H1 (cell line): ENCODE results near the gene WNK3. TPM values are rescaled to one million over a fixed set of nuclear protein-coding genes. Genes with fewer than 3 reads are reported as not detected.

Experiments
- CTCF ChIA-PET: fragments of 300-600 bp; sonication (Branson Sonifier 250); formaldehyde crosslinking; loops from one replicate; lab custom pipeline; 2021; ENCODE audit not compliant: partially characterized antibody; lab: Charles Lee
- POLR2A ChIA-PET: fragments of 300-600 bp; sonication (Branson Sonifier 250); formaldehyde crosslinking; loops from one replicate; lab custom pipeline; 2021; ENCODE audit warnings: inconsistent platforms; ENCODE audit not compliant: partially characterized antibody; lab: Charles Lee
- DNase-seq, 2 experiments: peaks; one replicate each; pipeline versions ENCODE4 v3.0.0 to v3.0.0-alpha.2; 2010 to 2022; ENCODE audit warnings: low spot score in 2 of 2, low read depth in 1 of 2, mixed read lengths in 1 of 2
- FAIRE-seq: peaks from 2 replicates; lab custom pipeline; 2011; peaks lifted over from hg19 to GRCh38; lab: Jason Lieb, UNC
- H2AFZ ChIP-seq: 2 replicates; pipeline ENCODE4 v1.8.1; 2012; ENCODE audit warnings: low read length, inconsistent platforms
- H2AK5ac ChIP-seq: 2 replicates; pipeline ENCODE4 v1.6.1; 2013; ENCODE audit warnings: low read depth, low read length
- H2BK120ac ChIP-seq: replicated peaks from 2 replicates; pipeline ENCODE3; 2013; ENCODE audit warnings: low read depth, low read length, inconsistent platforms
- H2BK12ac ChIP-seq: 2 replicates; pipeline ENCODE4 v1.6.1; 2013; ENCODE audit warnings: low read depth, low read length
- H2BK15ac ChIP-seq: 2 replicates; pipeline ENCODE4 v1.6.1; 2013; ENCODE audit warnings: low read length
- H2BK20ac ChIP-seq: 2 replicates; pipeline ENCODE4 v1.6.1; 2013; ENCODE audit warnings: low read length
- H2BK5ac ChIP-seq: 2 replicates; pipeline ENCODE4 v1.6.1; 2013; ENCODE audit warnings: low read depth, low read length
- H3K14ac ChIP-seq: 2 replicates; pipeline ENCODE4 v1.6.1; 2013; ENCODE audit warnings: inconsistent platforms; ENCODE audit not compliant: insufficient read length
- H3K18ac ChIP-seq: 2 replicates; pipeline ENCODE4 v1.6.1; 2013; ENCODE audit warnings: low read length; ENCODE audit errors: extremely low read depth
- H3K23ac ChIP-seq: 2 replicates; pipeline ENCODE4 v1.6.1; 2013; ENCODE audit warnings: inconsistent platforms; ENCODE audit not compliant: insufficient read length
- H3K23me2 ChIP-seq: 2 replicates; pipeline ENCODE4 v1.6.1; 2013; ENCODE audit warnings: low read depth, low read length
- H3K27ac ChIP-seq: 2 replicates; pipeline ENCODE4 v1.6.1; 2011; ENCODE audit warnings: low read depth, low read length, inconsistent platforms
- H3K27me3 ChIP-seq, 4 experiments: replicated peaks in 1 of 4; 1 replicate in 1 of 4; 2 replicates in 3 of 4; pipeline versions ENCODE4 v1.6.1 to v1.8.1; 2011 to 2013; ENCODE audit warnings: low read length in 3 of 4, mild to moderate bottlenecking in 3 of 4, inconsistent platforms in 2 of 4, mixed read lengths in 2 of 4, moderate library complexity in 1 of 4; ENCODE audit not compliant: control insufficient read depth in 3 of 4, insufficient read depth in 3 of 4; ENCODE audit errors: extremely low read depth in 1 of 4
- H3K36me3 ChIP-seq, 4 experiments: 2 replicates each; pipeline versions ENCODE4 v1.6.1 to v1.8.1; 2011 to 2013; ENCODE audit warnings: mild to moderate bottlenecking in 4 of 4, low read length in 3 of 4, moderate library complexity in 2 of 4, control low read depth in 1 of 4, inconsistent platforms in 1 of 4; ENCODE audit not compliant: insufficient read depth in 4 of 4, control insufficient read depth in 2 of 4
- H3K4ac ChIP-seq: replicated peaks from 2 replicates; pipeline ENCODE3; 2013; ENCODE audit warnings: low read length, low read depth, mixed read lengths, inconsistent platforms; ENCODE audit not compliant: insufficient read length
- H3K4me1 ChIP-seq, 4 experiments: replicated peaks in 1 of 4; 1 replicate in 1 of 4; 2 replicates in 3 of 4; pipeline versions ENCODE4 v1.6.1 to v1.8.1; 2011 to 2013; ENCODE audit warnings: low read length in 3 of 4, inconsistent platforms in 2 of 4, mixed read lengths in 1 of 4; ENCODE audit not compliant: insufficient read depth in 4 of 4, control insufficient read depth in 3 of 4
- H3K4me2 ChIP-seq, 2 experiments: 2 replicates each; pipeline versions ENCODE4 v1.6.1 to v1.8.1; 2011 to 2013; ENCODE audit warnings: low read depth in 2 of 2, low read length in 2 of 2, control low read depth in 1 of 2, inconsistent platforms in 1 of 2, mild to moderate bottlenecking in 1 of 2; ENCODE audit not compliant: insufficient read depth in 1 of 2
- H3K4me3 ChIP-seq, 4 experiments: fragments of 200-600, 300-600 bp in 1 of 4; sonication (generic), shearing (Covaris generic), sonication (Bioruptor Twin) in 1 of 4; 2 replicates each; pipeline versions ENCODE4 v1.5.1 to v1.8.1; 2011 to 2016; ENCODE audit warnings: low read length in 4 of 4, low read depth in 3 of 4, control low read depth in 2 of 4, inconsistent platforms in 2 of 4, mild to moderate bottlenecking in 2 of 4, mixed read lengths in 1 of 4, moderate library complexity in 1 of 4; ENCODE audit not compliant: insufficient read depth in 2 of 4; ENCODE audit errors: extremely low read depth in 1 of 4
- H3K56ac ChIP-seq: replicated peaks from 2 replicates; pipeline ENCODE3; 2013; ENCODE audit warnings: low read depth, mild to moderate bottlenecking, mixed read lengths, low read length, inconsistent platforms; ENCODE audit not compliant: insufficient read length
- H3K79me1 ChIP-seq: 2 replicates; pipeline ENCODE4 v1.6.1; 2013; ENCODE audit warnings: low read depth, low read length, control low read depth
- H3K79me2 ChIP-seq, 2 experiments: 2 replicates each; pipeline versions ENCODE4 v1.6.1 to v1.8.1; 2012 to 2013; ENCODE audit warnings: low read length in 2 of 2, mild to moderate bottlenecking in 2 of 2, inconsistent platforms in 1 of 2; ENCODE audit not compliant: insufficient read depth in 2 of 2, control insufficient read depth in 1 of 2
- H3K9ac ChIP-seq, 4 experiments: replicated peaks in 1 of 4; 1 replicate in 1 of 4; 2 replicates in 3 of 4; pipeline versions ENCODE4 v1.6.1 to v1.8.1; 2011 to 2013; ENCODE audit warnings: low read depth in 3 of 4, low read length in 3 of 4, control low read depth in 2 of 4, mild to moderate bottlenecking in 2 of 4, moderate library complexity in 2 of 4, inconsistent platforms in 1 of 4; ENCODE audit errors: extremely low read depth in 1 of 4
- H3K9me3 ChIP-seq, 2 experiments: 2 replicates each; pipeline versions ENCODE4 v1.6.1 to v1.8.1; 2012 to 2013; ENCODE audit warnings: mild to moderate bottlenecking in 2 of 2, moderate library complexity in 2 of 2, control low read depth in 1 of 2, inconsistent platforms in 1 of 2, low read depth in 1 of 2, low read length in 1 of 2, mixed read lengths in 1 of 2; ENCODE audit not compliant: insufficient read depth in 2 of 2
- H4K20me1 ChIP-seq, 2 experiments: replicated peaks in 1 of 2; 2 replicates each; pipeline versions ENCODE3 to v1.8.1; 2011 to 2013; ENCODE audit warnings: inconsistent platforms in 2 of 2, low read length in 2 of 2, mild to moderate bottlenecking in 1 of 2; ENCODE audit not compliant: insufficient read depth in 2 of 2, control insufficient read depth in 1 of 2
- H4K5ac ChIP-seq: 2 replicates; pipeline ENCODE4 v1.6.1; 2013; ENCODE audit warnings: low read length, low read depth, mixed read lengths, inconsistent platforms; ENCODE audit not compliant: insufficient read length
- H4K8ac ChIP-seq: 2 replicates; pipeline ENCODE4 v1.8.0; 2013; ENCODE audit warnings: mild to moderate bottlenecking, moderate library complexity, low read length, inconsistent platforms; ENCODE audit not compliant: insufficient read depth; ENCODE audit errors: extremely low read depth
- H4K91ac ChIP-seq: replicated peaks from 2 replicates; pipeline ENCODE3; 2013; ENCODE audit warnings: low read length, mixed read lengths, inconsistent platforms; ENCODE audit not compliant: insufficient read length
- ASH2L ChIP-seq: fragments of 200-600, 300-600 bp; sonication (generic); IDR thresholded peaks from one replicate; pipeline ENCODE4 v1.7.1; 2017; ENCODE audit warnings: low read length
- ATF2 ChIP-seq: IDR thresholded peaks from 2 replicates; pipeline ENCODE4 v1.6.1; 2012; ENCODE audit warnings: low read length, inconsistent platforms
- BCL11A ChIP-seq, 2 experiments: IDR thresholded peaks; one replicate each; pipeline ENCODE4 v1.6.1; 2011; ENCODE audit warnings: low read depth in 2 of 2, low read length in 2 of 2, mild to moderate bottlenecking in 2 of 2
- EGR1 ChIP-seq: IDR thresholded peaks from 2 replicates; pipeline ENCODE4 v1.6.1; 2011; ENCODE audit warnings: low read depth, low read length, borderline replicate concordance
- HDAC6 ChIP-seq: IDR thresholded peaks from one replicate; pipeline ENCODE4 v1.7.1; 2012; ENCODE audit warnings: low read depth, mild to moderate bottlenecking, inconsistent platforms, low read length, moderate library complexity
- KDM4A ChIP-seq: IDR thresholded peaks from one replicate; pipeline ENCODE4 v1.7.1; 2012; ENCODE audit warnings: low read depth, mild to moderate bottlenecking, moderate library complexity, low read length, inconsistent platforms; ENCODE audit not compliant: severe bottlenecking
- POLR2AphosphoS5 ChIP-seq: IDR thresholded peaks from 2 replicates; pipeline ENCODE4 v1.6.1; 2011; ENCODE audit warnings: low read depth, low read length
- SIN3A ChIP-seq, 2 experiments: IDR thresholded peaks in 1 of 2; conservative IDR thresholded peaks in 1 of 2; 2 replicates each; pipeline ENCODE4 v1.6.1; 2011 to 2012; ENCODE audit warnings: low read length in 2 of 2, improper control_type of control experiment in 1 of 2, low read depth in 1 of 2, mild to moderate bottlenecking in 1 of 2
- SIRT6 ChIP-seq: IDR thresholded peaks from one replicate; pipeline ENCODE4 v1.7.1; 2012; ENCODE audit warnings: low read length, inconsistent platforms
- TAF1 ChIP-seq: IDR thresholded peaks from 2 replicates; pipeline ENCODE4 v1.6.1; 2011; ENCODE audit warnings: mild to moderate bottlenecking, low read depth, low read length
- TAF7 ChIP-seq: optimal IDR thresholded peaks from 2 replicates; pipeline ENCODE3; 2011; ENCODE audit warnings: low read depth, mild to moderate bottlenecking, inconsistent platforms, low read length, moderate library complexity, borderline replicate concordance
- WGBS, 2 experiments: shearing (Covaris generic) in 1 of 2; methylation state at CpG; one replicate each; pipeline versions ENCODE4 v1.1.6 to v1.1.7; 2013 to 2015; ENCODE audit warnings: low lambda C conversion rate in 2 of 2, mixed read lengths in 2 of 2, inconsistent platforms in 1 of 2, low coverage in 1 of 2, missing lambda C conversion rate in 1 of 2; ENCODE audit not compliant: insufficient replicate concordance in 2 of 2, insufficient coverage in 1 of 2, insufficient read length in 1 of 2; ENCODE audit errors: extremely low coverage in 1 of 2, missing lambda C conversion rate in 1 of 2; 5-methylcytosine and 5-hydroxymethylcytosine counted together
- polyA plus RNA-seq, 7 experiments: library from polyadenylated mRNA; depleted of rRNA in 3 of 7; stranded (reverse) in 5 of 7; unstranded in 2 of 7; fragments of >200 nt in 5 of 7; fragments of 200-250 nt in 2 of 7; gene quantifications; 1 replicate in 5 of 7; 2 replicates in 1 of 7; 4 replicates in 1 of 7; pipeline versions ENCODE4 v1.2.1 to v1.2.3, GENCODE V29; 2011 to 2013; ENCODE audit warnings: missing spikeins in 2 of 7, mixed read lengths in 2 of 7
- total RNA-seq: library from RNA; stranded (reverse); fragmentation: NEBNext Ultra II Directional; extraction: Animal tissue kit (Norgen Biotek cat#: 25700); gene quantifications from 2 replicates; pipeline ENCODE4 v1.2.1, GENCODE V29; 2021

WNK3 gene
- total and polyA plus RNA-seq, 2 of the 8 experiments (the other 6 are each of a cell fraction or from before 2014, with no cell fraction given): 5.5 to 37.5 TPM

GRCh38 chrX:54193085-54193821 lies 164.6 kb downstream of the WNK3 start:
- no peaks in the 10 kb centered on the region for H3K79me2 ChIP-seq
- H2AFZ ChIP-seq: no peak overlapping the region
- no peak overlapping the region for H3K4ac ChIP-seq
- no peaks in the 10 kb centered on the region for H3K4me1 ChIP-seq
- no peak overlapping the region for H3K4me3 ChIP-seq
- H4K91ac ChIP-seq: no peak overlapping the region
- DNase-seq: no peak
- H3K4me2 ChIP-seq: no peak overlapping the region
- peaks cover 0 to 3% (median 0%) of the 10 kb centered on the region in 4 experiments; a peak in 1 of 8 replicates for H3K36me3 ChIP-seq
- H3K23ac ChIP-seq: no peak overlapping the region
- H4K20me1 ChIP-seq: no peaks in the 10 kb centered on the region
- no peak overlapping the region for H3K9ac ChIP-seq
- H3K14ac ChIP-seq: no peak overlapping the region
- H2BK15ac ChIP-seq: no peak overlapping the region
- ChIA-PET POLR2A (no interaction called here), CTCF (interaction anchor here (0.6 kb wide), 1 partner anchor 76 kb away, joined by 4 read pairs; no protein-coding TSS in a partner anchor)
- no peak overlapping the region for H2BK20ac ChIP-seq
- no peak overlapping the region for H2BK12ac ChIP-seq
- no peaks in the 10 kb centered on the region for H3K9me3 ChIP-seq
- no peak overlapping the region for H4K8ac ChIP-seq
- 94% methylated on average over 4 of the region's 4 CpGs; no CpG with 5 or more reads in 1 of the 2 experiments for WGBS, 2 experiments
- no peaks in the 10 kb centered on the region for H3K79me1 ChIP-seq
- H2AK5ac ChIP-seq: no peak overlapping the region
- no peaks in the 10 kb centered on the region for H3K23me2 ChIP-seq
- no peaks in the 10 kb centered on the region for H3K27me3 ChIP-seq
- H3K27ac ChIP-seq: no peak overlapping the region
- no peak overlapping the region for H2BK120ac ChIP-seq
- TF ChIP-seq KDM4A: no peak
- TF ChIP-seq HDAC6: no peak
- TF ChIP-seq TAF7: no peak
- no peak for TF ChIP-seq ASH2L
- TF ChIP-seq ATF2: no peak
- no peak for TF ChIP-seq TAF1
- no peak for TF ChIP-seq POLR2AphosphoS5
- TF ChIP-seq SIRT6: no peak
- no peak for TF ChIP-seq SIN3A (conservative IDR thresholded peaks at IDR 0.05 in 1 of 2, IDR thresholded peaks at IDR 0.05 in 1 of 2; ENCODE audit: low read depth in 1 of 2, low read length in 2 of 2)
- no peak for TF ChIP-seq EGR1
- TF ChIP-seq BCL11A (IDR thresholded peaks at IDR 0.05; ENCODE audit: low read depth in 2 of 2, low read length in 2 of 2): no peak
- TF ChIP-seq, all 59 proteins: peak for 0
- Histone ChIP-seq H3K18ac (no peak overlapping the region), H4K5ac (no peak overlapping the region), H3K56ac (no peak overlapping the region), H2BK5ac (no peak overlapping the region)
- no peak for FAIRE-seq
